ENCODE results near the gene DPPA2.
"Not testable (repeated sequence)": the region's sequence is repeated elsewhere in the genome, so short reads cannot be mapped to it uniquely, and the experiment has no call there.

Gene DPPA2, protein sequence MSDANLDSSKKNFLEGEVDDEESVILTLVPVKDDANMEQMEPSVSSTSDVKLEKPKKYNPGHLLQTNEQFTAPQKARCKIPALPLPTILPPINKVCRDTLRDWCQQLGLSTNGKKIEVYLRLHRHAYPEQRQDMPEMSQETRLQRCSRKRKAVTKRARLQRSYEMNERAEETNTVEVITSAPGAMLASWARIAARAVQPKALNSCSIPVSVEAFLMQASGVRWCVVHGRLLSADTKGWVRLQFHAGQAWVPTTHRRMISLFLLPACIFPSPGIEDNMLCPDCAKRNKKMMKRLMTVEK

GRCh38 chr3:109316162-109316730 is at the start of gene DPPA2:
Gene DPPA2 (minus strand): TSS chr3:109316517. CDS start chr3:109314542, 1,975 bp downstream.
- Histone ChIP-seq H3K9me3 (ENCODE audit: control insufficient read depth, low read length) (no peaks in the 10 kb centered on the region), H3K4me3 (ENCODE audit: low read length) (no peak within 1 kb of the TSS), H3K9ac (ENCODE audit: low read length) (no peak within 1 kb of the TSS), H3K4me1 (ENCODE audit: control insufficient read depth, insufficient read depth, low read length) (no peaks in the 10 kb centered on the region), H3K27me3 (ENCODE audit: control insufficient read depth, insufficient read depth, low read length) (no peaks in the 10 kb centered on the region), H3K36me3 (ENCODE audit: control insufficient read depth, insufficient read depth, low read length) (no peaks in the 10 kb centered on the region)

GRCh38 chr3:109364088-109364487 is 47.8 kb upstream of the DPPA2 start:
- H3K9me3 ChIP-seq (ENCODE audit: control insufficient read depth, low read length): no peaks in the 10 kb centered on the region
- H3K4me1 ChIP-seq (ENCODE audit: control insufficient read depth, insufficient read depth, low read length): no peaks in the 10 kb centered on the region
- H3K27me3 ChIP-seq (ENCODE audit: control insufficient read depth, insufficient read depth, low read length): no peaks in the 10 kb centered on the region
- H3K9ac ChIP-seq (ENCODE audit: low read length): no peak overlapping the region
- H3K4me3 ChIP-seq (ENCODE audit: low read length): no peak overlapping the region
- no peaks in the 10 kb centered on the region for H3K36me3 ChIP-seq (ENCODE audit: control insufficient read depth, insufficient read depth, low read length)

- H3K36me3 ChIP-seq (ENCODE audit: control insufficient read depth, insufficient read depth, low read length): no peaks in the 10 kb centered on the region
- no peak overlapping the region for H3K4me3 ChIP-seq (ENCODE audit: low read length)
- H3K4me1 ChIP-seq (ENCODE audit: control insufficient read depth, insufficient read depth, low read length): no peaks in the 10 kb centered on the region
- H3K27me3 ChIP-seq (ENCODE audit: control insufficient read depth, insufficient read depth, low read length): no peaks in the 10 kb centered on the region
- no peak overlapping the region for H3K9ac ChIP-seq (ENCODE audit: low read length)
- H3K9me3 ChIP-seq (ENCODE audit: control insufficient read depth, low read length): no peaks in the 10 kb centered on the region
Observed at GRCh38 chr3:109363634-109364033, 47.3 kb upstream of the DPPA2 start.

GRCh38 chr3:109362823-109363222 is 46.5 kb upstream of the DPPA2 start:
- no peaks in the 10 kb centered on the region for H3K27me3 ChIP-seq (ENCODE audit: control insufficient read depth, insufficient read depth, low read length)
- H3K4me1 ChIP-seq (ENCODE audit: control insufficient read depth, insufficient read depth, low read length): no peaks in the 10 kb centered on the region
- H3K4me3 ChIP-seq (ENCODE audit: low read length): no peak overlapping the region
- no peaks in the 10 kb centered on the region for H3K9me3 ChIP-seq (ENCODE audit: control insufficient read depth, low read length)
- no peaks in the 10 kb centered on the region for H3K36me3 ChIP-seq (ENCODE audit: control insufficient read depth, insufficient read depth, low read length)
- H3K9ac ChIP-seq (ENCODE audit: low read length): no peak overlapping the region

DNA sequence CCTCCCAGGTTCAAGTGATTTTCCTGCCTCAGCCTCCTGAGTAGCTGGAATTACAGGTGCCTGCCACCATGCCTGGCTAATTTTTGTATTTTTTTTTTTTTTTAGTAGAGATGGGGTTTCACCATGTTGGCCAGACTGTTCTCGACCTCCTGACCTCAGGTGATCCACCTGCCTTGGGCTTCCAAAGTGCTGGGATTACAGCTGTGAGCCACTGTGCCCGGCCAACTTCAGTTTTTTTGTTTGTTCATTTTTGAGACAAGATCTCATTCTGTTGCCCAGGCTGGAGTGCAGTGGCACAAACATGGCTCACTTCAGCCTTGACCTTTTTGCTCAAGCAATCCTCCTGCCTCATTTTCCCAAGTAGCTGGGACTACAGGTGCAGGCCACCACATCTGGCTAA is 42.5 kb upstream of the DPPA2 start:
- not testable (repeated sequence) for H3K4me1 ChIP-seq (ENCODE audit: control insufficient read depth, insufficient read depth, low read length); H3K9ac ChIP-seq (ENCODE audit: low read length); H3K4me3 ChIP-seq (ENCODE audit: low read length); H3K27me3 ChIP-seq (ENCODE audit: control insufficient read depth, insufficient read depth, low read length); H3K9me3 ChIP-seq (ENCODE audit: control insufficient read depth, low read length); H3K36me3 ChIP-seq (ENCODE audit: control insufficient read depth, insufficient read depth, low read length)

DNA sequence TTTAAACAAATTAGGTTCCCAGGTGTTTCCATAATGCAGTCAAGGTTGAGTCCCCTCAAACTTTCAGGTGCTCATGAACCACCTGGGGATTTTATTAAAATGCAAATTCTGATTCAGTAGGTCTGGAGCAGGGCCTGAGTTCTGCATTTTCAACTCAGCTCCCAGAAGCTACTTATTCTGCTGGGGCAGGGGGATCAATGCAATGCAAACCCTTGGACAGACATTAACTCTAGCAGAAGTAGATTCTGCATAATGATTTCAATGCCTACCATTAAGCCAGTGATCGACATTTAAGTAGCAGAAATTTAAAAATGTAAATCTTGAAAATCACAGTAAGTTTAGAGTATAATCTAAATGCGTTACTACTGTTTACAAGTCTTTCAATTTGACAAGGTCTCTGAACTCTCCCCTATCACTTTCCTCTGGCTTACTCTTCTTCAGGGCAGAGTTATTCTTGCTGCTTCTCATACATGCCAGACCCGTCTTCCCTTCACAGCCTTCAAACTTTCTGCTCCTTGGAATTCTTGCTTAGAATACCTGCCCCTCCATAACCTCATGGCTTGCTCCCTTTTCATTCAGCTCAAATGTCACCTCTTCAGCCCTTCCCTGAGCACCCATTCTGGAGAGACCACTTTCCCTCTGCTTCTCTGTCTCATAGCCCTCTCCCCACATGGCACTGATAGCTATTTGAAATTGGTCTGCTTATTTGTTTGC is 40.3 kb upstream of the DPPA2 start:
- Histone ChIP-seq H3K4me1 (ENCODE audit: control insufficient read depth, insufficient read depth, low read length) (no peaks in the 10 kb centered on the region), H3K36me3 (ENCODE audit: control insufficient read depth, insufficient read depth, low read length) (no peaks in the 10 kb centered on the region), H3K9ac (ENCODE audit: low read length) (no peak overlapping the region), H3K27me3 (ENCODE audit: control insufficient read depth, insufficient read depth, low read length) (no peaks in the 10 kb centered on the region), H3K9me3 (ENCODE audit: control insufficient read depth, low read length) (no peaks in the 10 kb centered on the region), H3K4me3 (ENCODE audit: low read length) (no peak overlapping the region)

GRCh38 chr3:109355625-109356441 is 39.5 kb upstream of the DPPA2 start:
- Histone ChIP-seq H3K4me3 (ENCODE audit: low read length) (no peak overlapping the region), H3K36me3 (ENCODE audit: control insufficient read depth, insufficient read depth, low read length) (no peaks in the 10 kb centered on the region)

DNA sequence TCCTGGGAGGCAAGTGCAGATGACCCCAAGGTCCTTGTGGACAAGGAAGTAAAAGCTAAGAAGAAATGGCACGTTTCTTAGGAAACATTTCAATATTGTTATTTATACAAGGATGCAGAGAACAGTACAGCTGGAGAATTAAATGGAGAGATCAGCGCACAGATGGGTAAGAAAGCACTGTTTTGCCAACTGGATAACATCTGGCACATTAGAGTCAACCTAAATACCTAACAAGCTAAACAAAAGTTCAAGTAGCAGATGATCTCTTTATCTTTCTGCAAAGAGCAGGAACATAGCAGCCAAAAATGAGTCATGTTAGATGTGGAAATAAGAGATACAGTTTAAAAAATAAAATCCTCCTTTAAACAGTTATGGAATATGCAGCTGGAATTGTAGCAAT is 36.7 kb upstream of the DPPA2 start:
- H3K9ac ChIP-seq (ENCODE audit: low read length): no peak overlapping the region
- no peaks in the 10 kb centered on the region for H3K4me1 ChIP-seq (ENCODE audit: control insufficient read depth, insufficient read depth, low read length)

More at GRCh38 chr3:109355625-109356441, 39.5 kb upstream of the DPPA2 start:
- H3K9me3 ChIP-seq (ENCODE audit: control insufficient read depth, low read length): no peaks in the 10 kb centered on the region
- no peaks in the 10 kb centered on the region for H3K27me3 ChIP-seq (ENCODE audit: control insufficient read depth, insufficient read depth, low read length)
- H3K4me1 ChIP-seq (ENCODE audit: control insufficient read depth, insufficient read depth, low read length): no peaks in the 10 kb centered on the region
- H3K9ac ChIP-seq (ENCODE audit: low read length): no peak overlapping the region

GRCh38 chr3:109351231-109351630 is 34.9 kb upstream of the DPPA2 start:
- no peak overlapping the region for H3K4me3 ChIP-seq (ENCODE audit: low read length)
- H3K36me3 ChIP-seq (ENCODE audit: control insufficient read depth, insufficient read depth, low read length): no peaks in the 10 kb centered on the region
- no peak overlapping the region for H3K9ac ChIP-seq (ENCODE audit: low read length)
- no peaks in the 10 kb centered on the region for H3K9me3 ChIP-seq (ENCODE audit: control insufficient read depth, low read length)
- no peaks in the 10 kb centered on the region for H3K27me3 ChIP-seq (ENCODE audit: control insufficient read depth, insufficient read depth, low read length)
- H3K4me1 ChIP-seq (ENCODE audit: control insufficient read depth, insufficient read depth, low read length): no peaks in the 10 kb centered on the region

More for the DNA sequence above, 36.7 kb upstream of the DPPA2 start:
- Histone ChIP-seq H3K36me3 (ENCODE audit: control insufficient read depth, insufficient read depth, low read length) (no peaks in the 10 kb centered on the region), H3K27me3 (ENCODE audit: control insufficient read depth, insufficient read depth, low read length) (no peaks in the 10 kb centered on the region), H3K9me3 (ENCODE audit: control insufficient read depth, low read length) (no peaks in the 10 kb centered on the region), H3K4me3 (ENCODE audit: low read length) (no peak overlapping the region)

GRCh38 chr3:109346770-109347295 is 30.5 kb upstream of the DPPA2 start:
- no peaks in the 10 kb centered on the region for H3K36me3 ChIP-seq (ENCODE audit: control insufficient read depth, insufficient read depth, low read length)

DNA sequence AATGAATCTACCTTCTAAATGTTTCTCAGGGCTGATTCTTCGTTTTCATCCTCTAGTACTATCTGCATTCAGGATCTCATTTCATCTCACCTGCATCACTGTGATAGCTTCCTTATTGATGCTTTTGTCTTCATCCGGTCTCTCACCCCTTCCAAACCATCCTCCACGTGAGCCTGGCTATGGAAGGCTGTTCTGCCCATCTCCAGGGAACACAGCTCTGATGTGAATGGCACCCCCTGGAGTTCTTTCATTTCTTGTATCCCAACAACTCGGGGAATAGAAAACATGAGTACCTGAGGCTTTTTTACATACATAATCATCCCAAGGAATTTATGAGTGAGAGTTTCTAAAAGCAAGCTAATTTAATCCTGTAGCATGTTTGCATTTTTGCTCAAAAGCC is 29.8 kb upstream of the DPPA2 start:
- no peaks in the 10 kb centered on the region for H3K4me1 ChIP-seq (ENCODE audit: control insufficient read depth, insufficient read depth, low read length)
- H3K27me3 ChIP-seq (ENCODE audit: control insufficient read depth, insufficient read depth, low read length): no peaks in the 10 kb centered on the region
- no peaks in the 10 kb centered on the region for H3K9me3 ChIP-seq (ENCODE audit: control insufficient read depth, low read length)
- no peaks in the 10 kb centered on the region for H3K36me3 ChIP-seq (ENCODE audit: control insufficient read depth, insufficient read depth, low read length)
- no peak overlapping the region for H3K4me3 ChIP-seq (ENCODE audit: low read length)
- H3K9ac ChIP-seq (ENCODE audit: low read length): no peak overlapping the region

More at GRCh38 chr3:109346770-109347295, 30.5 kb upstream of the DPPA2 start:
- no peaks in the 10 kb centered on the region for H3K27me3 ChIP-seq (ENCODE audit: control insufficient read depth, insufficient read depth, low read length)
- no peaks in the 10 kb centered on the region for H3K4me1 ChIP-seq (ENCODE audit: control insufficient read depth, insufficient read depth, low read length)
- no peak overlapping the region for H3K4me3 ChIP-seq (ENCODE audit: low read length)
- no peak overlapping the region for H3K9ac ChIP-seq (ENCODE audit: low read length)
- H3K9me3 ChIP-seq (ENCODE audit: control insufficient read depth, low read length): no peaks in the 10 kb centered on the region

Data from mucosa of stomach (tissue), 1 donor.